Stimulated activated CD8-positive, alpha-beta memory T cell treated with anti-CD3 and anti-CD28 coated beads, Interleukin-15, amount 100 ng/mL, for 1 hour (primary cell): ENCODE results near the gene FGD5.

Experiments
- DNase-seq: peaks from one replicate; pipeline ENCODE4 v3.0.0-alpha.2; 2020; ENCODE audit warnings: low read depth

Gene FGD5

GRCh38 chr3:14849638-14850230 lies 31.0 kb downstream of the FGD5 start:
- no peak for DNase-seq

DNA sequence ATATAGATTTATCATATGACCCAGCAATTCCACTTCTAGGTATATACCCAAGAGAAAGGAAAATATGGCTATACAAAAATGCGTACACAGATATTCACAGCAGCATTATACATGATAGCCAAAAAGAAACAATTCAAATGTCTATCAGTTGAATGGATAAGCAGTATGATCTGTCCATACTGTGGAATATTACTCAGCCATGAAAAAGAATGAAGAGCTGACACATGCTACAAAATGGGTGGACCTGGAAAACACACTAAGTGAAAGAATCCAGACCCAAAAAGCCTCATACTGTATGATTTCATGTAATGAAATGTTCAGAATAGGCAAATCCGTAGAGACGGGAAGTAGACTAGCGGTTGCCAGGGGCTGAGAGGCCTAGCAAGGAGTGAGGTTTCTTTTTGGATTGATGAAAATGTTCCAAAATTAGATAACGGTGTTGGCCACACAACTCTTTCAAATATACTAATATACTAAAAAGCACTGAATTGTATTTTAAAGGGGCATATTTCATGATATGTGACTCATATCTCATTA lies 33.4 kb downstream of the FGD5 start:
- DNase-seq: no peak

DNA sequence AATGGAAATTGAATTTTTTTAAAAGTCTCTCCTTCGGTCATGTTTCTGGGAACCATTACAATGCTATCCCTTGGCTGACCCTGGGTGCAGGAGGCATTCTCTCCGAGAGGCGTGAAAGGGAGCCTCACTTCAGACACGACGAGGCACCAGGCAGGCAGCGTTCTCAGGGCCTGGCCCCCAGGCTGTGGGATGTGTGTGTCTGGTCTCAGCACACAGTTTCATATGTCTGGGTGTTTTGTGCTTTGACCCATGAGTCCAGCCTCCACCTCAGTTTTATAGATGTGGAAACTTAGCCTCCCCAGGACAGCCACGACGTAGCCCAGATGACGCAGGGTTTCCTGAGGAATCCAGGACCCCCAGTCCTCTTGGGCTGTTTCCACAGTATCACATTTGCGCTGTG lies 34.0 kb downstream of the FGD5 start:
- DNase-seq: no peak

DNA sequence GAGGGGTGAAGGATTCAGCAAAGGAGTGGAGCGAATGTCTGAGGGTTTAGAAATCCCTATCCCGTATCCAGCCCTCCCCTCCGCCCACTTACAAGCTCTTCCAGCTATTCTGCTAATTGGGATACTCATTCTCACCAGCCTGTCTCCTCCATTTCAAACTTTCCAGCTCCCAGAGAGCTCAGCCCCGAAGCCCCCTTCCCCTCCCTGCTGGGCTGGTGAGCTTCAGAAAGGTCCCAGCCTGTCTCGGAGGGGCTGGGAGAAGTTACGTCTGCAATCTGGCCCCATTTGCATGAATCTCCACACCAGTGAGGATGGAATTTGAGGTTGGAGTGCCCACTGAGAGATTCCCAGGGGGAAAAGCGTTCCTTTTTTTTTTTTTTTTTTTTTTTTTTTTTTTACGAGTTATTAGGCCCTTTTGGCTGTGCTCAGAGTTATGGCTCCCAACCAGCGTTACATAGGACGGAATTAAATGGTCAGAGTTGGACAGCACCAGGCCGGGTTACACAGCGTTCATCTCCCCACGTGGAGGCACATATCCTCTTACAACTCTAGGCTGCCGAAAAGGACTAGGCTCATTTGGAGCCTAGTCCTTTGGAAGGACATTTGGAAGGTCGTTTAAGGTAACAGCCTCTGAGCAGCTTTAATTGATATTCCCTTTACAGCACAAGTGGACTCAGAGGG lies 34.6 kb downstream of the FGD5 start:
- no peak for DNase-seq

GRCh38 chr3:14857506-14857905 lies 38.7 kb downstream of the FGD5 start:
- no peak for DNase-seq

GRCh38 chr3:14858105-14858504 lies 39.3 kb downstream of the FGD5 start:
- DNase-seq: no peak

DNA sequence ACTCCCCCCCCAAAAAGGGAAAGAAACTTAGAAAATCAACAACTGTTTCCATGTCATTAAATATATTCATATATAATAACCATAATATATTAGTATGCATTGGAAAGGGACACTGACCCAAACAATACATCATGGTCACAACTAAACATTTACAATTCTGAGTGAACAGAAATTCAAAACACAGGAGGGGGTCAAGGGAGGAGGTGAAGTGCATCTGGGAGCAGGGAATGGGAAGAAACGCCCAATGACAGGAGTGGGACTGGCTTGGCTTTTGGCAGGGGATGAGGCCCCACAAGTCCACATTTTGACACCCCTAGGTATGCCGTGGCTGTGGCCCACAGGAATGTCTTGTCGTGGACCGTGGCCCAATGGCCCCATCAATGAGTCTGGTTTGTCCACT lies 41.1 kb downstream of the FGD5 start:
- no peak for DNase-seq

GRCh38 chr3:14861031-14861430 lies 42.3 kb downstream of the FGD5 start:
- no peak for DNase-seq

DNA sequence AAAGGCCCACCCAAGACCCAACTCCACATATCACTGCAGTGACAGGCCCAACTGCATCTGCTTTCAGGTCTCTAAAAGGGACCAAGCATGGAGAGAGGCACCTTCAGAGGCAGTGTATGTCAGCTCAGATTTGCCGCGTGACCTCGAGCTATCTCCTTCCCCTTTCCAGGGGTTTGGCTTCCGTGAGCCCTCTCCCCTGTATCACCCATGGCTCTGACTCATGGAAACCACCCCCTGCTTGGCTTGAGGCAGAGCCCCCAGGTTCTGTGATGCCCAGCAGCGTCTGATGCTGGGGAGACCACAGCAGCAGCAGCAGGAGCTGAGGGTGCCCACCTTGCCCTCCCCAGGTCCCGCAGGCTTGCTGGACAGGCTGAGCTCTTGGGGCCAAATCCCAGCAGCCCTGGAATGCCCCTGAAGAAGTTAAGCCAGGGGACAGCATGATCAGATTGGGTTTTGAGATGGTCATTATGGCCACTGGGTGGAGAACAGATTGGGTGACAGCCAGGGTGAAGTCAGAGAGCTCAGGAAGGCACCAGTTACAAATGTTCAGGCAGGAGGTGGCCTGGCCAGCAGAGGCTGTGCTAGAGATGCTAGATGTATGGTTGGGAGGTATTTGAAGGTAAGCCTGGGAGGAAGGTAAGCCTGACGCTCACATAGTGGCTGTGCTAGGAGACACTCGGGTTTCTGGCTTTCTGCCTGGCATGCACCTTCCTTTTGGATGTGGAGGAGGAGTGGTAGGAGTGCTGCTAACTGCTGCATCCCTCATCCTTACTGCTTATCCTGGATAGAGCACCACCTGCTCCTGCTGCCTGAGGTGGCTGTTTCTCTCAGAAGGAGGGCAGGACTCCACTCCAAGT lies 42.9 kb downstream of the FGD5 start:
- DNase-seq: no peak

- no peak for DNase-seq
Observed at GRCh38 chr3:14862303-14862660, 43.5 kb downstream of the FGD5 start.

DNA sequence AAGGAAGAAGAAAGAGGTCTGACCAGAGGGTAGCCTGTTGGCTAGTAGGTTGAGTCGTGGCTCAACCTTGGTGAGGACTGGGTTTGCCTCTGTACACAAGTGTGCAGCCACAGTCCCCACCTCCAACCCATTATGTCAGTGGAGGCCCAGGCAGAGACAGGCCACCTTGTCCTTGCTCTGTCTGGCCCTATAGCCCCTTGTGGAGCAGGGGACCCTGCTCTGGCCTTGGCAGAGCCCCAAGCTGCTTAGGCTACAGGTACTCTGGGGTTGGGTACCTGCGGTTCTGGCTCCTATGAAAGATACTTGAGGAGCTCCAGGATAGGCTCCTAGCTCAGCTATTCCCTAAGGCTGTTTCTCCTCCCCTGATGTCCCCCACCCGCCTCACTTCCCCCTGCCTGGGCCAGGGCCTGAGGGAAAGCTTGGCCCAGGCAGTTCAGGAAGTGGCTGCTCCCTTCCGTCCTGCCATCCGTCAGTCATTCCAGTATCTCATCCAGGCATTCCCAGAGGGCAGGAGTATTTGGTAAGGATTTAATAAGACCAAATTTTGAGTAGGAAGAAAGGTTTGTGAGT lies 44.0 kb downstream of the FGD5 start:
- DNase-seq: no peak

DNA sequence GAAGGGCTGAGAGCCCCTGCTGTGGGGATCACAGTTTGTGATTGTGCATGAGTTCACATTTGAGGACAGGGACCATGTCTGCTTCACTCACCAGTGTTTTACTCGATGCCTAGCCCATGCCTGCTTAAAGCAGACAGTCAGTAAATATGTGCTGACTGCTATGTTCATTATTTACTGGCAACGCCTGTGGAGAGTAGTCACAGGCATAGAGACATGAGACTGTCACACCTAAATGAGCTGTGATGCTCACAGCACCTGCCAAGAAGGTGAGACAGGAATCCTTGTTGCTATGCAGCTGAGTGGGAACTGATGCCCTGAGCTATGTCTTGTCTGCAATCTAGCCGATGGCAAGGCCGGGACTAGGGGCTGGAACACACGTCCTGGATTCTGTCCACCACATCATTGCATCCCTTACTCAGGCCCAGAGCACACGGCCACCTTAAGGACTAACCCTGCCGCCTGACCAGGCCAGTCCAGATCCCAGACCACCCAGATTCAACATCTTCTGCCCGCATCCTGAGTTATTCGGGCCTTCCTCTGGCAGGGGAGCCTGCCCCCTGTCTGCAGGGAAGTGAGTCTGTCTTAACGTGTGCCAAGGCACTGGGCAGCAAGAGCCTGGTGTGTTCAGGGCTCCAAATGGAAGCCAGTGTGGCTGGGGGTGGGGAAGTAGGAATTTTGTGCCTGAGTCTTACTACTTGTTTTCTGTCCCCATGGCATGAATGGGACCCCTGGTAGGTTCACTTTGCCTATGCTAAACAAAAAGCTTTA lies 44.8 kb downstream of the FGD5 start:
- no peak for DNase-seq

- no peak for DNase-seq
Observed at GRCh38 chr3:14864131-14864530, 45.4 kb downstream of the FGD5 start.

DNA sequence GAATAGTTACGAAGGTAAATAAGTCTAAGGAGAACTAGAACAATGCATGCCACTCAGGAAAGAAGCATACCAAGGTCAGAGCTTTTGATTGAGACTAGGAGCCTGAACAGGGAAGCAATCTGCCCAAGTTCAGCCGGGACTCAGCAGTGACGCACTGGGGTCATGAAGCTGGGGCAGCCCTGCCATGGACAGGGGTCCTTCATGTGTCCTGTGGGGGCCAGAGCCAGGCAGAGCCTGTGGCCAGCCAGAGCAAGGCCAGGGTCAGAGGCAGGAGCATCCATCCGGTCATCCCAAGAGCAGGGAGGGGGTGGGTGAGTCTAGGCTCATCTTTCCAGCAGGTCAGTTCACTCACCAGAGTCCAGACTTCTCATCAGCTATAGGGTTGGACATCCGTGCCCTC lies 47.9 kb downstream of the FGD5 start:
- DNase-seq: no peak

GRCh38 chr3:14867936-14868570 lies 49.3 kb downstream of the FGD5 start:
- no peak for DNase-seq

DNA sequence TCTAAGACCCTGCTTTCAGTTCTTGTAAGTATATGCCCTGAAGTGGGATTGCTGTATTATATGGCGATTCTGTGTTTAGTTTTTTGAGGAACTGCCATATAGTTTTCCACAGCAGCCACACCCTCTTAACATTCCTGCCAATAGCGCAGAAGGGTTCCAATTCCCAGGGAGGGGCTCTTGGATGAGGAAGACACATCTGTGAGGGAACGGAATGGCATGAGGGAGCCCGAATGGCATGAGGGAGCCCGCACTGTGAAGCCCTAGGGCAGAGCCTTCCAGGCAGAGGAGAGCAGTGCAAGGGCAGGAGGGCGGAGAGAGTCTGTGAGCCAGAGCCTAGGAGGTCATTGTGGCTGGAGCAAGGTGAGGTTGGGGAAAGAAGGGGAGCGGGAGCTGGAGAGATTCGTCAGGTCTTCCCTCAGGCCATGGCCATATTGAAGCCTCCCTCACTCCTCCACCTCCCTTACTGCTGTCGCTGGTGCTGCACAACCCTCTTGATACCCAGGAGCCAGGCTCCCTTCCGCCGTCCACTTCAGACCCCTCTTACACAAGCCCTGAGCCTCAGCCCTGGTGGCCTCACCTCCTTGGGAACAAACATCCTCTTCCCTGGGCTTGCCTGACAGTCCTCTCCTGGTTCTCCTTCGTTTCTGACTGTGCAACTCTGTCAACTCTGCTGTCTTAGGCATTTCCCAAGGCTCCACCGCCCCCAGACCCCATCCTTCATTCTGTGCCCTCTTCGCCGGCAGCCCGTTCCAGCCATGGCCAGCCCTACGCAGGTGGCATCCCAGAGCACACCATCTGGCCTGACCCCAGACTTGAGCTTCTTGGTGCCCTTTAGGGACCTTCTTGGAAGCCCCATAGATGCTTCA lies 51.4 kb downstream of the FGD5 start:
- no peak for DNase-seq

GRCh38 chr3:14870783-14871060 lies 52.0 kb downstream of the FGD5 start:
- no peak for DNase-seq

DNA sequence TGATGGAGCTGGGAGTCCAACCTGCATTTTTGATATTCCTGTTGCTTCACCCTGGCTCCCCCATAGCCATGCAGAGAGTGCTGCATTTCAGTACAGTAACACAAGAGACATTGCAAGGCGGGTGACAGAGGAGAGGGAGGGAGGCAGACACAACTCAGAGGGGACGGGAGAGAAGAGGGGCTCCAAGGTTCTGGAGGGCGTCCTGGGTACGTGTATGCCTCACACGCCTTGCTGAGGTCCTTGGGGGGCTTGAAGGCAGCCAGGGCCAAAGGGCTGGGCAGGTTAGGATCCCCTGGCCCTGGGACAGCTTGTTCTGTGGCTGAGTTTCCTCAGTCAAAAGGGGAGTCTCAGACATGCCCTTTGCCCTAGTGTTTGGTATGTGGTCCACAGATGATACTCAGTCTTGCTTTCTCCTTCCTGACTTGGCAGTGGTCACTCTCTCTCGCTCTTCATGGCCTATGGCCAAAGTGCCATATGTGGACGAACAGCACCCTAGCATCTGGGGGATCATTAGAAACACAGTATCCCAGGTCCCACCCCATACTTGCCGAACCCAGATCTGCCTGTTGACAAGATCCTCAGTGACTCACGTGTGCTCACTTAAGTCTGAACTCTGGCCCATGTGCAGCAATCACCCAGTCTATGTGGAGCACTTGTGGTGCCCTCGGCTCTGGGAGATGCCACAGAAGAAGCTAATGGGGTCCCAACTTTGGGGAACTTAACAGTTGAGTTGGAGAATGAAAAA lies 52.9 kb downstream of the FGD5 start:
- no peak for DNase-seq

DNA sequence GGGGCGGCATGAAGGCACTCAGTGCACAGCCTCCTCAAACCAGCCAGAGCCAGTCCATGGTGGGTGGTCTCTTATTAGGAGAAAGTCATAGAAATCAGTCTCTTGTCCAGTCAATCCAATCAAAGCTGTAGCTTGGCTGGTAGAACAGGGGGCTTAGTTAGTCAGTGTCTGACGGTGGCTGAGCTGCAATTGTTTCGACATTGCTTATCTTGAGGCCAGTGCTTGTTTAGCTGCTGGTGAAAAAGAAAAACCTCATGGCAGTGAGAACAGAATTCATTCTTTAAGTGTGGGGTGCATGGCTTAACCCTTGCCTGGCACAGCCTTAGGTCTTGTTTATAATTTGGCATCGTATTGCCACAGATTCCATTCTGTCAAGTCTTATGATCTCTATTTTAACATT lies 53.9 kb downstream of the FGD5 start:
- DNase-seq: no peak

DNA sequence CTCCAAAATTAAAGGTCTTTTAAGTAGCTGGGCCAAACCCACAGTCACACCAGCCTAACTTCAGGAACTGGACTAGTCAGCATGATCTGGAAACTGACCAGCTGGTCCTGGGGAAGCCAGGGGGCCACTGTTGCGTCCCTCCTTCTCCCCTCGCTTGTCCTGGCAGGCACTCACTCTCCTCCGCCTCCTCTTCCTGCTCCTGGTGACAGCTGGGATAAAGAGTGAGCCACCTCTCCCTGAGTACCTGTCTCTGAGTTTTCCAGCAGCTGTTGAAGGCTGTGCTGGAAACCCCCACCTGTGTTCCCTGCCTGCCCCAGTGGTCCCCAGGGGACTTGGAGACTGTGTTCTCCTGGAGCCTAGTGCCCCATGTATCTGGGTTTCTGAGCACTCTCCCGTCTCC lies 56.0 kb downstream of the FGD5 start:
- DNase-seq: no peak
